ENCODE results near the gene NOS2.

Gene NOS2

GRCh38 chr17:27805520-27806146 lies 5.3 kb upstream of the NOS2 start:
- peak; percentile 83 for TF ChIP-seq CTCF (IDR thresholded peaks at IDR 0.05; ENCODE audit: control insufficient read depth, insufficient read depth, low read depth, low read length, missing control alignments)
- DNase-seq (ENCODE audit: low read depth) = peak; percentile 68
- peak overlapping the region; percentile 21 for H3K4me3 ChIP-seq (ENCODE audit: control insufficient read depth, low read depth, low read length)

- no peak for TF ChIP-seq CTCF (IDR thresholded peaks at IDR 0.05; ENCODE audit: control insufficient read depth, insufficient read depth, low read depth, low read length, missing control alignments)
- DNase-seq (ENCODE audit: low read depth) = no peak
Observed at GRCh38 chr17:27804113-27804512, 3.8 kb upstream of the NOS2 start.

GRCh38 chr17:27802962-27803680 lies 2.8 kb upstream of the NOS2 start:
- DNase-seq (ENCODE audit: low read depth) = no peak
- TF ChIP-seq CTCF (IDR thresholded peaks at IDR 0.05; ENCODE audit: control insufficient read depth, insufficient read depth, low read depth, low read length, missing control alignments) = no peak

More at GRCh38 chr17:27804113-27804512, 3.8 kb upstream of the NOS2 start:
- H3K4me3 ChIP-seq (ENCODE audit: control insufficient read depth, low read depth, low read length) = no peak overlapping the region

GRCh38 chr17:27802033-27802432 lies 1.7 kb upstream of the NOS2 start:
- no peak for DNase-seq (ENCODE audit: low read depth)
- H3K4me3 ChIP-seq (ENCODE audit: control insufficient read depth, low read depth, low read length) = no peak overlapping the region
- TF ChIP-seq CTCF (IDR thresholded peaks at IDR 0.05; ENCODE audit: control insufficient read depth, insufficient read depth, low read depth, low read length, missing control alignments) = no peak

More at GRCh38 chr17:27802962-27803680, 2.8 kb upstream of the NOS2 start:
- no peak overlapping the region for H3K4me3 ChIP-seq (ENCODE audit: control insufficient read depth, low read depth, low read length)

- DNase-seq (ENCODE audit: low read depth) = no peak
- no peak overlapping the region for H3K4me3 ChIP-seq (ENCODE audit: control insufficient read depth, low read depth, low read length)
- TF ChIP-seq CTCF (IDR thresholded peaks at IDR 0.05; ENCODE audit: control insufficient read depth, insufficient read depth, low read depth, low read length, missing control alignments) = no peak
Observed at GRCh38 chr17:27798376-27798775, 2.0 kb downstream of the NOS2 start.

- DNase-seq (ENCODE audit: low read depth) = no peak
- no peak overlapping the region for H3K4me3 ChIP-seq (ENCODE audit: control insufficient read depth, low read depth, low read length)
- no peak for TF ChIP-seq CTCF (IDR thresholded peaks at IDR 0.05; ENCODE audit: control insufficient read depth, insufficient read depth, low read depth, low read length, missing control alignments)
Observed at GRCh38 chr17:27797390-27798091, 2.8 kb downstream of the NOS2 start.
